ENCODE measurements around the gene MYO3B.
A peak's percentile ranks its signal among the peaks of the same experiment; 100 is the strongest.

MYO3B gene

GRCh38 chr2:170454471-170455372, 276.8 kb downstream of the MYO3B start:
- Histone ChIP-seq H3K4me3 (ENCODE audit: low read length) (no peak overlapping the region), H3K23ac (ENCODE audit: low read length) (no peak overlapping the region), H3K56ac (ENCODE audit: low read length) (no peak overlapping the region), H2AK5ac (ENCODE audit: low read length) (no peak overlapping the region), H3K79me1 (ENCODE audit: low read length) (no peaks in the 10 kb centered on the region), H3K27me3 (ENCODE audit: insufficient read depth, low read length, poor library complexity) (no peaks in the 10 kb centered on the region), H3K36me3 (ENCODE audit: control insufficient read depth, insufficient read depth, low read length) (peaks cover 1% of the 10 kb centered on the region), H2BK15ac (replicated peaks; ENCODE audit: low read depth) (no peak overlapping the region), H3K9ac (ENCODE audit: low read length) (no peak overlapping the region), H4K8ac (ENCODE audit: low read depth, low read length) (no peak overlapping the region), H2BK5ac (ENCODE audit: low read length) (no peak overlapping the region), H3K4ac (ENCODE audit: low read depth, low read length) (no peak overlapping the region), H4K5ac (ENCODE audit: low read length) (no peak overlapping the region), H3K79me2 (ENCODE audit: control insufficient read depth, insufficient read depth, low read length) (no peaks in the 10 kb centered on the region), H3K18ac (ENCODE audit: low read length) (no peak overlapping the region), H3K4me1 (ENCODE audit: control insufficient read depth, low read depth, low read length) (no peaks in the 10 kb centered on the region), H2BK120ac (ENCODE audit: low read depth, low read length) (no peak overlapping the region), H3K27ac (ENCODE audit: low read depth, low read length) (no peak overlapping the region), H3K4me2 (ENCODE audit: low read length) (no peak overlapping the region)
- no CpG with 5 or more reads among the region's 7 CpGs for WGBS (ENCODE audit: extremely low coverage, insufficient coverage, low lambda C conversion rate)
- no peak for DNase-seq

- Histone ChIP-seq H4K5ac (ENCODE audit: low read length) (no peak overlapping the region), H3K4ac (ENCODE audit: low read depth, low read length) (no peak overlapping the region), H3K4me1 (ENCODE audit: control insufficient read depth, low read depth, low read length) (no peaks in the 10 kb centered on the region), H3K56ac (ENCODE audit: low read length) (no peak overlapping the region), H3K18ac (ENCODE audit: low read length) (no peak overlapping the region), H3K23ac (ENCODE audit: low read length) (no peak overlapping the region), H2BK120ac (ENCODE audit: low read depth, low read length) (no peak overlapping the region), H3K27ac (ENCODE audit: low read depth, low read length) (no peak overlapping the region), H3K4me2 (ENCODE audit: low read length) (no peak overlapping the region), H3K79me2 (ENCODE audit: control insufficient read depth, insufficient read depth, low read length) (no peaks in the 10 kb centered on the region), H4K8ac (ENCODE audit: low read depth, low read length) (no peak overlapping the region), H3K27me3 (ENCODE audit: insufficient read depth, low read length, poor library complexity) (no peaks in the 10 kb centered on the region), H2BK15ac (replicated peaks; ENCODE audit: low read depth) (no peak overlapping the region), H3K9ac (ENCODE audit: low read length) (no peak overlapping the region), H2BK5ac (ENCODE audit: low read length) (no peak overlapping the region), H3K36me3 (ENCODE audit: control insufficient read depth, insufficient read depth, low read length) (peaks cover 1% of the 10 kb centered on the region), H3K4me3 (ENCODE audit: low read length) (no peak overlapping the region), H2AK5ac (ENCODE audit: low read length) (no peak overlapping the region), H3K79me1 (ENCODE audit: low read length) (no peaks in the 10 kb centered on the region)
- DNase-seq: no peak
- WGBS (ENCODE audit: extremely low coverage, insufficient coverage, low lambda C conversion rate): no CpG with 5 or more reads among the region's 5 CpGs
Measured at GRCh38 chr2:170455617-170456426, 277.9 kb downstream of the MYO3B start.

- Histone ChIP-seq H3K56ac (ENCODE audit: low read length) (no peak overlapping the region), H2BK5ac (ENCODE audit: low read length) (no peak overlapping the region), H3K18ac (ENCODE audit: low read length) (no peak overlapping the region), H3K36me3 (ENCODE audit: control insufficient read depth, insufficient read depth, low read length) (no peaks in the 10 kb centered on the region), H3K4me3 (ENCODE audit: low read length) (no peak overlapping the region), H3K23ac (ENCODE audit: low read length) (no peak overlapping the region), H3K79me2 (ENCODE audit: control insufficient read depth, insufficient read depth, low read length) (no peaks in the 10 kb centered on the region), H3K4me2 (ENCODE audit: low read length) (no peak overlapping the region), H3K4ac (ENCODE audit: low read depth, low read length) (no peak overlapping the region), H4K5ac (ENCODE audit: low read length) (no peak overlapping the region), H3K79me1 (ENCODE audit: low read length) (no peaks in the 10 kb centered on the region), H3K9ac (ENCODE audit: low read length) (no peak overlapping the region), H3K4me1 (ENCODE audit: control insufficient read depth, low read depth, low read length) (no peaks in the 10 kb centered on the region), H3K27ac (ENCODE audit: low read depth, low read length) (no peak overlapping the region), H2AK5ac (ENCODE audit: low read length) (no peak overlapping the region), H4K8ac (ENCODE audit: low read depth, low read length) (no peak overlapping the region), H2BK15ac (replicated peaks; ENCODE audit: low read depth) (peak overlapping the region; percentile 39), H3K27me3 (ENCODE audit: insufficient read depth, low read length, poor library complexity) (no peaks in the 10 kb centered on the region), H2BK120ac (ENCODE audit: low read depth, low read length) (no peak overlapping the region)
- no CpG with 5 or more reads among the region's 3 CpGs for WGBS (ENCODE audit: extremely low coverage, insufficient coverage, low lambda C conversion rate)
- DNase-seq: no peak
Measured at GRCh38 chr2:170456914-170457313, 279.0 kb downstream of the MYO3B start.

- Histone ChIP-seq H3K4ac (ENCODE audit: low read depth, low read length) (no peak overlapping the region), H4K8ac (ENCODE audit: low read depth, low read length) (no peak overlapping the region), H3K18ac (ENCODE audit: low read length) (no peak overlapping the region), H3K27me3 (ENCODE audit: insufficient read depth, low read length, poor library complexity) (no peaks in the 10 kb centered on the region), H3K23ac (ENCODE audit: low read length) (no peak overlapping the region), H3K9ac (ENCODE audit: low read length) (no peak overlapping the region), H3K56ac (ENCODE audit: low read length) (no peak overlapping the region), H2BK5ac (ENCODE audit: low read length) (no peak overlapping the region), H3K4me1 (ENCODE audit: control insufficient read depth, low read depth, low read length) (peaks cover 5% of the 10 kb centered on the region), H3K4me2 (ENCODE audit: low read length) (no peak overlapping the region), H3K27ac (ENCODE audit: low read depth, low read length) (no peak overlapping the region), H2BK120ac (ENCODE audit: low read depth, low read length) (no peak overlapping the region), H2BK15ac (replicated peaks; ENCODE audit: low read depth) (no peak overlapping the region), H3K79me2 (ENCODE audit: control insufficient read depth, insufficient read depth, low read length) (no peaks in the 10 kb centered on the region), H4K5ac (ENCODE audit: low read length) (no peak overlapping the region), H2AK5ac (ENCODE audit: low read length) (no peak overlapping the region), H3K79me1 (ENCODE audit: low read length) (no peaks in the 10 kb centered on the region), H3K4me3 (ENCODE audit: low read length) (no peak overlapping the region), H3K36me3 (ENCODE audit: control insufficient read depth, insufficient read depth, low read length) (no peaks in the 10 kb centered on the region)
- DNase-seq: no peak
- WGBS (ENCODE audit: extremely low coverage, insufficient coverage, low lambda C conversion rate): no CpG with 5 or more reads among the region's 9 CpGs
Measured at GRCh38 chr2:170457742-170458141, 279.8 kb downstream of the MYO3B start.

- no peaks in the 10 kb centered on the region for H3K79me1 ChIP-seq (ENCODE audit: low read length)
- no peak overlapping the region for H3K9ac ChIP-seq (ENCODE audit: low read length)
- H2BK120ac ChIP-seq (ENCODE audit: low read depth, low read length): no peak overlapping the region
- DNase-seq: peak; percentile 49
- no peak overlapping the region for H3K4me3 ChIP-seq (ENCODE audit: low read length)
- no peak overlapping the region for H3K27ac ChIP-seq (ENCODE audit: low read depth, low read length)
- no CpG with 5 or more reads among the region's 4 CpGs for WGBS (ENCODE audit: extremely low coverage, insufficient coverage, low lambda C conversion rate)
- no peak overlapping the region for H3K4me2 ChIP-seq (ENCODE audit: low read length)
- no peak overlapping the region for H3K56ac ChIP-seq (ENCODE audit: low read length)
- H3K27me3 ChIP-seq (ENCODE audit: insufficient read depth, low read length, poor library complexity): no peaks in the 10 kb centered on the region
- H4K8ac ChIP-seq (ENCODE audit: low read depth, low read length): no peak overlapping the region
- no peaks in the 10 kb centered on the region for H3K36me3 ChIP-seq (ENCODE audit: control insufficient read depth, insufficient read depth, low read length)
- H3K23ac ChIP-seq (ENCODE audit: low read length): no peak overlapping the region
- no peak overlapping the region for H2BK5ac ChIP-seq (ENCODE audit: low read length)
- peaks cover 5% of the 10 kb centered on the region for H3K4me1 ChIP-seq (ENCODE audit: control insufficient read depth, low read depth, low read length)
- no peaks in the 10 kb centered on the region for H3K79me2 ChIP-seq (ENCODE audit: control insufficient read depth, insufficient read depth, low read length)
- H2AK5ac ChIP-seq (ENCODE audit: low read length): no peak overlapping the region
- H3K4ac ChIP-seq (ENCODE audit: low read depth, low read length): no peak overlapping the region
- no peak overlapping the region for H2BK15ac ChIP-seq (replicated peaks; ENCODE audit: low read depth)
- no peak overlapping the region for H4K5ac ChIP-seq (ENCODE audit: low read length)
- no peak overlapping the region for H3K18ac ChIP-seq (ENCODE audit: low read length)
Measured at GRCh38 chr2:170461889-170462288, 283.9 kb downstream of the MYO3B start.
